GM21825 (cell line): ENCODE measurements around the gene ATAD3A.
"Not testable (repeated sequence)": the region's sequence is repeated elsewhere in the genome, so short reads cannot be mapped to it uniquely, and the experiment has no call there.

Experiments
- ATAC-seq: cut with Tn5 transposase; IDR thresholded peaks from one replicate; pipeline ENCODE4 v1.9.1; 2021; ENCODE audit warnings: mild to moderate bottlenecking, moderate library complexity; ENCODE audit not compliant: unreplicated experiment

Gene ATAD3A

DNA sequence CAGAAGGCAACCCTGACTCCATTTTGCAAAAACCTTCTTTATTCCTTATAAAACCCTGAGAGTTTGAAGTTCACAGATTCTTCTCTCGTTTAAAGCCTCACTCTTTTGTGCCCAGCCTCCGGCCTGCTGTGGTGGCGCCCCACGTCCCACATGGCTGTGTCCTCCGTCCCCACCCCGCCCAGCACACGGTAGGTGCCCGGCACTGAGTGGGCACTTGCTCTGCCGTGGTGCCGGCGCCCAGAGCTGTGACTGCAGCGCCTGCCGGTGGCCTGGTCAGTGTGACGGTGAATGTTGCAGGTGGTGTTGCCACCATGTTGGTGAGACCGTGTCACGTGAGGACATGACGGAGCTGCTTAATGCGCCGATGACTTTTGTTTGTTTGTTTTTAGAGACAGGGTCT, 9.4 kb downstream of the ATAD3A start:
- no peak for ATAC-seq

DNA sequence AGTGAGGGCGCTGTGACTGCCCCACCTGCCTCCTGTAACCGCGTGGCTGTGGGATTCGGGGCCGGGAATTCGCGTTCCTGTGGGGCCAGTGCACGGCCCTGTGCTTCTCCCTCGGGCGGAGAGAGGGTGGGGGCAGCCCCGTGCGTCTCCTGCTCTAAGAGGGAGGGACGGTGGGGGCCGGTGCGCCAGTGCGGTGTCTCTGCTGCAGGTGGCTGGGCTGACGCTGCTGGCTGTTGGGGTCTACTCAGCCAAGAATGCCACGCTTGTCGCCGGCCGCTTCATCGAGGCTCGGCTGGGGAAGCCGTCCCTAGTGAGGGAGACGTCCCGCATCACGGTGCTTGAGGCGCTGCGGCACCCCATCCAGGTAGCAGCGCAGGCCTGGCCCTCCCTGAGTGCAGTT, 10.6 kb downstream of the ATAD3A start:
- ATAC-seq = not testable (repeated sequence)

DNA sequence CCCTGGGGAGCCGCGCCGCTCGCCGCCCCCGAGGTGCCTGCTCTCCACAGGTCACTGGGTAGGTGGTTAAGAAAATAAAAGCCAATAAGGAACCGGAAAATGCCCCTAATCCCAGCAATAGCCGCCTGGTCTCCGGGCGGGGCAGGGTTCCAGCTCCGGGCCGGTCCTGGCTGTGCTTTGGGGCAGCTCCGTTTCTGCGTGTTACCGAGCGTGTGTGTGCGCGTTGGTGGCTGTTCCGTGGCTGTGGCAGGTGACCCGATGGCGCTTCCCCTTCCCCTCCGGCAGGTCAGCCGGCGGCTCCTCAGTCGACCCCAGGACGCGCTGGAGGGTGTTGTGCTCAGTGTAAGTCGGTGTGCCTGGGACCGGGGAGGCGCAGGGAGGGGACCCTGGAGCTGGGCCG, 11.3 kb downstream of the ATAD3A start:
- ATAC-seq = not testable (repeated sequence)

DNA sequence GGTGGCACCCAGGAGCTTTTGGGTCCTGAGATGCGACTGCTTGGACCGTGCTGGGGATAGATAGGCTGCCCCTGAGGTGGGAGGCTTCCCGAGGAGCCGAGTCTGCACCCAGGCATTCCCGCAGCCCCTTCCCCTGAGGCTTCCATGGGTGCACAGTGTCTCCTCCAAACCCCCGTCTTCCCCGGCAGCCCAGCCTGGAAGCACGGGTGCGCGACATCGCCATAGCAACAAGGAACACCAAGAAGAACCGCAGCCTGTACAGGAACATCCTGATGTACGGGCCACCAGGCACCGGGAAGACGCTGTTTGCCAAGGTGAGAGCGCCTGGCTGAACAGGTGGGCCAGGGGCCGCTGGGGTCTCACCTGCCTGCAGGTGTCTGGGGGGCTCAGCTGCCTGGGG, 11.7 kb downstream of the ATAD3A start:
- not testable (repeated sequence) for ATAC-seq

DNA sequence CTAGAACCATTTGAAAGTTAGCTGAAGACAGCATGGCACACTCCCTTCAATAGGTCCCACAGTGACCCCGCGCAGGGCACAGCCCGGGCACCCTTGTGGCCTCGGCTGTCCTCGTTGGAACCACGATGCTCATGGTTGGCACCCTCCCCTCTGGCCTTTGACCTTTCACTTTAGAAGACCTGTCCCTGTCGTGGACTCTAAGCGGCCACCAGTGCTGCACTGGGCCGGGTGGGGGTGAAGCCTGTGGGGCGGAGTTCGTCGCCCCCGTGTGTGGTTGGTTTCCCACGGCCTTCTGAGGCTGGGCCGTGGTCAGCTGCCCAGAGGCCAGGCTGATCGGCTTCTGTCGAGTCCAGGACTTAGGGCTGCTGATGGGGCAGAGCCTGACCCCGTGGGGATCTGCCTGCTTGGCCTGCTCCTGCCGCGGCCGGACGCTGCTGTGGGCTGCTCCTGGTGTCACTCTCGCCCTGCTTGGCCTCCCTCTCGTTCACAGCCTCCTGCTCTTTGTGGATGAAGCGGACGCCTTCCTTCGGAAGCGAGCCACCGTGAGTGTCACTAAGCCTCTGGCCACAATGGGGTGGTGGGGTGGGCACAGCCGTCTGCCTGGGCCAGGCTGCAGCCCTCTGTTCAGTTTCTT, 12.9 kb downstream of the ATAD3A start:
- ATAC-seq = not testable (repeated sequence)

DNA sequence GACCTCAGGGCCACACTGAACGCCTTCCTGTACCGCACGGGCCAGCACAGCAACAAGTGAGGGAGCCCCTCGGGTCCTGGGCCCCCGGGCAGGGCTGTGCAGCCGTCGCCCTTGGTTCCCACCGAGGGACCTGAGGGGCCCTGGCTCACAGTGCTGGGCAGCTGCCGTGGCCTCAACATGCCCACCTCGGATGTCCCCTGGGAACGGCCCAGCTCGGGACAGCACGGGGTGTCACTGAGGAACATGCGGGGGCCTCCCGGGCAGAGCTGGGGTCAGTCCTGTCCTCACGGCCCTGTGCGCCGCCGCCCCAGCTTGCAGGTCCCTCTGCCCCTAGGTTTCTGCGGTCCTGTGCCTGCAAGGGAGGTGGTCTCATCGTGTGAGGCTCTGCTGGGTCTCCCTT, 14.5 kb downstream of the ATAD3A start:
- not testable (repeated sequence) for ATAC-seq

DNA sequence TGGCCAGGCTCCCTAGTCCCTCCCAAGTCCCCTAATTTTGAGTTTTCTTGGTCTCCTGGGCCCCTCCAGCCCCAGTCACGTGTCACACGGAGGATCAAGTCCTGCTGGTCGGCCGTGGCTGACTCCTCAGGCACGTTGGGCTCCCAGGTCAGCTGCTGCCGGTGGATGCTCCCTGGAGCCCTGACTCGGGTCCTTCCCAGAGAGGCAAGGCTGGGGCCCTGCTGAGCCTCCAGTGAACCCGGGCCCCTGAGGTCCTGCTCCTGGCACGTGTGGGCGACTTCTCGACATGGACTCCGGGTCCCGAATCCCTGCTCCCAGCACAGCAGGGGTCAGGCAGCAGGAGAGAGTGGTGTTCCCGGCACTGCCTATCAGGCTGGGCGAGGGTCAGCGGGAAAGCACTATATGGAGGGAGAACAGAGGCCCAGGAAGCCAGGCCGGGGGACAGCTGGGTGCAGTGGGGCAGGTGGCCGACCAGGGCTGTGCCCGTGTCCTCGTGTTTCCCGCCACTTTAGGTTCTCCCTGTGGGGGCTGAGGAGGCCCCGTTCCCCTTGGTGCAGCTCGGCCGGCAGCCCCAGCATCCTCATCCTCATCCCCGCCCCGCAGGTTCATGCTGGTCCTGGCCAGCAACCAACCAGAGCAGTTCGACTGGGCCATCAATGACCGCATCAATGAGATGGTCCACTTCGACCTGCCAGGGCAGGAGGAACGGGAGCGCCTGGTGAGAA, 15.3 kb downstream of the ATAD3A start:
- no peak for ATAC-seq

DNA sequence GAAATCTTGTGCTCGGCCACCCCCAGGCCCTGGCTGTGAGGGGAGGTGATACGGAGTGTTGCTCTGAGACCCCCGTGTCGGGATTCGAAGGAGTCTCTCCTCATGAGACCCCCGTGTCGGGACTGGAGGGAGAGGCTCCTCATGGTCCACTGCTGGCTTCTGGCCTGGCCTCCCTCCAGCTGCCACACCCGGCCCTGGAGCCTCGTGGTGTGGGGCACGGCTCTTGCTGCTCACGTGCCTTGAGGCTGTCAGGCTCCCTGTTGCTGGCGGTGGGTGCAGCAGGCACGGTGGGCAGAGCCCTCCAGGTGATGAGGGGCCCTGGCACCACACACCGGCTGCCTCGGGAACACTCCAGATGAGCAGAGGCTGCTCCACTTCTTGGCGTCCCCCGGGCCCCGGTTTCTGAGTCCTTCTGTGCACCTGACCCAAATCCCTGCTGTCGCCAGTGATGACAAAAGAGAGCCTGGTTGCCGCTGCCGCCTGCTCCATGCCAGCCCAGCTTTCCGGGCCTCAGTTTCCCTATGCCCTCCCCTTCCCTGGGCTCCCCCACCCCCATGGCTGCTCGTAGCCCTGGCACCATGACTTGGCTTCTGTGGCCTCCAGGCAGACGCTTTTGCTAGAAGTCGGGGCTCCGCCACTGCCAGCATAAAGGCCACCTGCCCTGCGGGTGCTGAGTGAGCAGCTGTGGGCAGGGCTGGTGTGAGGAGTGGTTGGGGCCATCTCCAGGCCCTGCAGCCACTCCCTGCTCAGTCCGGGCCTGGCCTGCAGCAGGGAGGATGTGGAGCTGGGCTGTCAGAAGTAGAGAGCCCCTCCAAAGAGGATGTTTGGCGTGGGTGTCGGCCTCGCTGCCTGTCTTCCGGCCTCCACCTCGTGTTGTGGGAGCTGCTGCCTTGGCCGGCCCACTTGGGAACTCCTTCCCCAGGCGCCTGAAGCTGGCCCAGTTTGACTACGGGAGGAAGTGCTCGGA, 16.6 kb downstream of the ATAD3A start:
- ATAC-seq = no peak

DNA sequence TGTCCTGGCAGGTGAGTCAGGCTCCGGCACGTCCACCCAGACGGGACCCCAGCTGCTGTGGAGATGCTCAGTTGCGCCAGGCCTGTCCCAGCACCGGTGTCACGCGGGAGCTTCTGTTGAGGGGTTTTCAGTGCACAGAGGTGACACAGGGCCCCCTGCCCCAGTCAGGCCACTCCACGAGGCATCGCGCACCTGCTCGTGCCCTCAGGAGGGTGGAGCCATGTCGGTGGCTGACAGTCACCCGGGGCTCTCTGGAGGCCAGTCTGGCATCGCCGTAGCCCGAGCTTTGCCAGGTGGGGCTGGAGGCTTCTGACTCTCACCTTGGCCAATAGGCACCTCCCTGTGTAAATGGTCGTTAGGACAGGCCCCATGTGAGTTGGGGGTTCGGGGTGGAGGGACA, 17.4 kb downstream of the ATAD3A start:
- no peak for ATAC-seq

DNA sequence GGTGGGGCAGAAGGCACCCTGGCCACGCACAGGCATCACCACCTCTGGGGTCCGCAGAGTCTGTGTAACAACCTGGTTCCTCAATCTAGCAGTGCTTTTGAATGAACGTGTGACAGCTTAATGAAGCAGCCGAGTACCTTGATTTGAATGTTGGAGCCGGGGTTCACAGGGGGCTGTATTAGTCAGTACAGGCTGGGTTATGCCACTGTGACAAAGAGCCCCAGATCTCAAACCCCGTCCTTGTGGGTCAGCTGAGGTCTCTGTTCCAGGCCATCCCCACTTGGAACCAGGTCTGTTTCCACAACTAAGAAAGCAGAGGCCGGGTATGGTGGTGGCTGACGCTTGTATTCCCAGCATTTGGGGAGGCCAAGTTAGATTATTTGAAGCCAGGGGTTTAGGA, 18.0 kb downstream of the ATAD3A start:
- ATAC-seq = no peak

DNA sequence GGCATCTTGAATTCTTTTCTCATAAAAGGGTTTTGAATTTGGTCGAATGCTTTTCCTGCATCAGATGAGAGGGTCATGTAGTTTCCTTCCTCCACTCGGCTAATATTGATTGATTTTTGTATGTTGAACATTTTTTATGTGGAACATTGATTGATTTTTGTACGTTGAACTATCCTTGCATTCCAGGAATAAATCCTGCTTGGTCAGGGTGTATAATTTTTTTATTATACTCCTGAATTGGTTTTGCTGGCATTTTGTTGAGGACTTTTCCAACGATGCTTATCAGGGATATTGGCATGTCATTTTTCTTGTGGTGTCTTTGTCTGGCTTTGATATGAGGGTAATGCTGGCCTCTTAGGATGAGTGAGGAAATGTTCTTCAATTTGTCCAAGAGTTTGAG, 20.0 kb downstream of the ATAD3A start:
- ATAC-seq = no peak

DNA sequence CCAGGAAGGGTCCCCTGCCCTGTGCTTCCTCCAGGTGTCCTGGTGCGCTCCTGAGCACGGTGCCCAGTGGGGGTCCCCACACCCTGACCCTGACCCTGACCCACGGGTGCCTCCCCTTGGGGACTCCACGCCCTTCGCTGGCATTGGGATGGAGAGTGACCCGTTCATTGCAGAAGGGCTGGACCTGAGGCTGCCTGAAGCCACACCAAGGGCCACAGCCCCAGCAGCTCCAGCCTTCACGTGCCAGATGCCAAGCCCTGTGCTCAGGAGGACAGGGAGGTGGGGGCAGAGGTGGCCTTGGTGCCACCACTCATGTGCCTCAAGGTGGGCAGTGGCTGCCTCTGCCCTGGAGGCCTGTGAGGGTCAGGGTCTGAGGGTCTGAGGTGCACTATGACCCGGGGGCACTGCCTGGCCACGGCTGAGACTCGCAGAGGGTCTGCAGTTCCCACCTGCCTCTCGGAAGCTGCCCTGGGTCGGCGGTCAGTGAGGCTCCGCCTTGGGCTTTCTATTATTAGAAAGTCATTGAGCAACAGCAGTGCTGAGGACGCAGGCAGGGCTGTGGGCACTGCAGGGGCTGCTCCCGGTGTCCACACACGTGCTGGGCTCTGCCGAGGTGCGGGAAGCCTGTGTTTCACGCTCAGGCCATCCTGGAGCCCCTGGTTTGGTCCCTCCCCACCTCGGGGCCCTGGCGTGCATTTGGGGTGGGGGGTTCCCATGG, 21.4 kb downstream of the ATAD3A start:
- ATAC-seq = not testable (repeated sequence)

DNA sequence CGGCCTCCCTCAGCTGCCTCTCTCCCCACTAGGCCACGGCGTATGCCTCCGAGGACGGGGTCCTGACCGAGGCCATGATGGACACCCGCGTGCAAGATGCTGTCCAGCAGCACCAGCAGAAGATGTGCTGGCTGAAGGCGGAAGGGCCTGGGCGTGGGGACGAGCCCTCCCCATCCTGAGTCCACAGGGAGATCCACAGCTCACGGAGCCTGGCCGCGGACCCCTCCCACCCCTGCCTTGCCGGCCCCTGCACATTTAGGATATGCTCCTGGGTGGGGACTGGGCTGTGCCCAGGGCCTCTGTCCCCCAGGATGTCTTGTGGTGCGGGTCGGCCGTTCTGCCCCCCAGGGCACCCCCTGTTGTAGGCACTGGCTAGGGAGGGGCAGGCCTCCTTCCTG, 21.9 kb downstream of the ATAD3A start:
- not testable (repeated sequence) for ATAC-seq

DNA sequence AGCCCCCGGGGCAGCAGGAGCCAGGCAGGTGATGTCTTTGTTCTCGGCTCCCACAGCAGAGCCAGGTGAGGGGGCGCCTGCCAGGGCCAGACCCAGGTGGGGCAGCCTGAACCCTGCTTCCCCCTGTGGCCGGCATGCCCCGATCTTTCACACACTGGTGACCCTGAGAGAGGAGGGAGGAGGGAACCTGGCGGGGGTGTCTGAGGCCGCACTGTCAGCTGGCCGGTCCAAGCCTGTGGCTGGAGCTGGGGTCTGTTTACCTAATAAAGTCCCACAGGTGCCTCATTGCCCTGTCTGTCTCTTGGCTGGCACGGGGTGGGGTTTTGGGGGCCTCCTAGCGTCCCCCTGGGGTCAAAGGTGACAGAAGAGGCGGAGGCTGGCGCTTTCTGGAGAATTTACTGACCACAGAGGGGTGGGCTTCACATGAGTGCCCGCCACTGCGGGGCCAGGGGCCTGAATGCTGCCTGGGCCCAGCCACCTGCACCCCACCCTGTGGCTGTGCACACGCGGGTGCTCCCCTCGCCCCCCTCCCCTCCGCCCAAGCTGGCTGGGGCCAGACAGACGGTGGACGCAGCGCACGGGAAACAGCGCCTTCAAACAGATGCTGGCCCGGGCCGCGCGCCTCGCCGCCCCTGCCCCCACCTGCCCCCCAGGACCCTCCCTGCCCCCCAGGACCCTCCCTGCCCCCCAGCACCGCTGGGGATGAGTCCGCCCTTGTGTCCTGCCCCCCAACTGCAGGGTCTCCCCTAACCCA, 22.6 kb downstream of the ATAD3A start:
- no peak for ATAC-seq

DNA sequence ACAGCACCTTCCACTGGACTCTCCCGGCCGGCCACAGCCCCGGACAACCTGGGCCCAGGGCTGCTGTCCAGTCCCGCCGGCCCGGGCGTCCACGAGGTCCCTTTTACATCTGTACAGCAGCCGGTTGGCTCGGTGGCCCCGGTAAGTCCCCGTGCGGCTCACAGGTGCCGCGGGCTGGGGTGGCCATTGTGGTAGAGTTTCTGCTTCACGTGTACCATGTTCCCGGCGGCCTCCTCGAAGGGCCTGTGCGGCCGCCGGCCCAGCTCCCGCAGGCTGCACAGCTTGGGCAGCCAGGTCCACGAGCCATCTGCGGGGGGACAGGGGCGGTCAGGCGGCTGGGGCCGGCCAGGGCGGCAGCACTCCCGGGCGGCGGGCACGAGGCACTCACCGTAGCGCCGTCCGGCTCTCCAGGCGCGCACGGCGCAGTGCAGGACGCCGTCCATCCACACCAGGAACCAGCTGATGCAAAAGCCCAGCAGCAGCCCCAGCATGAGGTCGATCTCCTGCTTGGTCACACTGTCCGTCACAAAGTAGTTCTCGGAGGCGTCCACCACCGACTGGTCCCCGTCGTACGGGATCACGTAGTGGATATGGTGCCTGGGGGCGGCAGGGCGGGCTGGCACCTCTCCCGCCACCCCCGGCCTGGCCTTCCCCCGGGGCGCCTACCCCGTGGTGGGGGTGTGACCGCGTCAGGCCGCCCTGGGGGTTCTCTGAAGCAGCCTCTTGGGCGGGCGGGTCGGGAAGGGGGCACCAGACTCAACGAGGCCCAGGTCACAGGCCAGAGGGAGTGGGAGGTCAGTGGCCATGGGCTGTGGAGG, 23.4 kb downstream of the ATAD3A start:
- ATAC-seq = no peak

DNA sequence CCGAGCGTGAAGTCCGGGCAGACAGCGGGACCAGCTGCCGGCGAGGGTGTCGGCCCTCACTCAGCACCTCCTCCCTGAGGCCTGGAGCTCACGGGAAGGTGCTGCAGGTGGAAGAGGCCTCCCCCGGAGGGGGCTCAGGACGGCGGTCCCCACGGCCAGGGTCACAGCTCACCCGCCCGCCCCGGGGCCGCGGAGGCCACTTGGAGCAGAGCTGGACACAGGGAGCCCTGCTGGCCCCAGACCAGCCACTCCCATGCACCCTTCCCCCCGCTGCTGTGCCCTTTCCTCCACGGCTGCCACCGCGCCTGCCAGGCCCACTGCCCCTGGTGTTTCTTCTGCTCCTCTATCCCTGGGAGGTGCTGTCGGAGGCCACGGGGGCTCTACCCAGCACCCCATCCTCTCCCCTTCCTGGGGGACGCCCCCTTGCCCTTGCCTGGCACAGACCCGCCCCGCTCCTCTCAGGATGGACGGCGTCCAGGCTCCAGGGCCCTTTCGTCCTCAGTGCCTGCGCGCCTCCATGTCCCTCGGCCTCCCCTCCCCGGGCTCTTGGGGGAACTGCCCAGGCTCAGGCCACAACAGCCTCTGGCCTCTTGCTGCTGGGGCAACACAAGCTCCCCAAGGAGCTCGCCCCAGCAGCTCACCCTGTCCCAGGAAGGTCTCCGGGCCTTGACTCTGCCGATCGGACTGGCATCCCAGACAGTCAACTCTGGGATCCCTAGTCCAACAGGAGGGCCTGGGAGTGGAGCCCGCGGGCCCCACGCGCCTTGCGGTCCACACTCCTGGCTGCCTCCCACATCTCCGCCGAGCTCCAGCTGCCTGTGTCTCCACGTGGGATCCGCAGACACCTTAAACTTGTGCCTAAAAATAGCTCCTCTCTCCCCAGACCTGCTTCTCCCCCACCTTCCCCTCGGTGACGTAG, 24.3 kb downstream of the ATAD3A start:
- ATAC-seq = no peak

DNA sequence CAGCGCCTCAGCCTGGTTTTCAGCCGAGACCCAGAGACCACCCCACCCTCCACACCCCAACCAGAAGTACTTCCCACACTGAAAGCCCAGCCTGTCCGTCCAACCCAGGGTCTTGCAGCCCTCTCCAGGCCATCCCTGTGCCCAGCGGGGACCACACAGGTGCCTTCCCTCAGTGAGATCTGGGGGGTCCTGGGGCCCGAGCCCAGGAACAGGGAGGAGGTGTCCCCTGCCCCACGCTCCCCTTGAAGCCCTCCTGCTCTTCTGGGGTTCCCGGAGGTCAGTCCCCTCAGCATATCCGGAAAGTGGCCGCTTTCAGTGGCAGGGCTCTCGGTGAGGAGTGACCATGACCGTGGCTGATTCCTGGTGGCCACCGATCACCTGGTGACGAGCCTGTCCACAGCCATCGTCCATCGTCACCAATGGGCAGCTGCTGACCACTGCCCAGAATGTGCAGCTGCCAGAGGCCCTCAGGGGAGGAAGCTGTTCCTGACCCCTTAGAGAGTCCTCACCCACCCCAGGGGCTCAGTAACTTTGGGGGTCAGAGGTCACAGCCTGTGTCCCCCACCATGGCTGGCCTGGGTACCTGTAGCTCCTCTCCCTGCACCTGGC, 25.1 kb downstream of the ATAD3A start:
- ATAC-seq = no peak
